Spinal cord (tissue), 10 donors: Measurements from ENCODE around the gene RPTOR. TPM values are rescaled to one million over a fixed set of nuclear protein-coding genes. Genes with fewer than 3 reads are reported as not detected.

Experiments
- DNase-seq, 6 donors: peaks; one replicate each; pipeline versions ENCODE4 v3.0.0 to v3.0.0-alpha.2; 2013 to 2015; ENCODE audit warnings: low spot score in 6 of 6, low read depth in 4 of 6
- H3K27ac ChIP-seq: one replicate; pipeline ENCODE4 v1.5.1; 2013; ENCODE audit warnings: low read depth, low read length, control low read depth
- H3K27me3 ChIP-seq: one replicate; pipeline ENCODE4 v1.6.1; 2013; ENCODE audit warnings: low read length; ENCODE audit not compliant: control insufficient read depth, insufficient read depth
- H3K36me3 ChIP-seq: one replicate; pipeline ENCODE4 v1.6.1; 2013; ENCODE audit warnings: low read length; ENCODE audit not compliant: control insufficient read depth, insufficient read depth
- H3K4me1 ChIP-seq: one replicate; pipeline ENCODE4 v1.6.1; 2013; ENCODE audit warnings: low read length; ENCODE audit not compliant: control insufficient read depth, insufficient read depth
- H3K4me3 ChIP-seq: one replicate; pipeline ENCODE4 v1.5.1; 2013; ENCODE audit warnings: low read depth, low read length, control low read depth
- H3K9me3 ChIP-seq: one replicate; pipeline ENCODE4 v1.6.1; 2013; ENCODE audit warnings: low read length; ENCODE audit not compliant: control insufficient read depth, insufficient read depth
- WGBS: methylation state at CpG from one replicate; pipeline ENCODE4 v1.1.5; 2013; ENCODE audit warnings: missing lambda C conversion rate; ENCODE audit not compliant: insufficient coverage; 5-methylcytosine and 5-hydroxymethylcytosine counted together
- polyA plus RNA-seq, 2 donors: library from polyadenylated mRNA; unstranded; fragments of 120-200 nt; gene quantifications; one replicate each; pipeline ENCODE4 v1.2.1, GENCODE V29; 2013; ENCODE audit not compliant: insufficient read length in 2 of 2
- total RNA-seq, 2 donors: library from RNA; depleted of rRNA in 1 of 2; stranded (reverse); fragments of 120-200 nt in 1 of 2; fragments of >200 nt in 1 of 2; gene quantifications; one replicate each; pipeline versions ENCODE4 v1.2.3 to v1.2.4, GENCODE V29; 2013 to 2014
- donor health status: healthy.

The RPTOR gene
- total and polyA plus RNA-seq, 4 donors, result 17.1 to 27.2 (median 21.6) TPM

GRCh38 chr17:80937462-80938381 lies 393.1 kb downstream of the RPTOR start:
- Histone ChIP-seq H3K4me1 (peaks cover 59% of the 10 kb centered on the region), H3K27me3 (no peaks in the 10 kb centered on the region), H3K9me3 (no peaks in the 10 kb centered on the region), H3K27ac (peak overlapping the region; percentile 45), H3K4me3 (no peak overlapping the region), H3K36me3 (peaks cover 28% of the 10 kb centered on the region)
- DNase-seq, result peak in 2 of 6 donors; percentile 53 to 83
- WGBS, result 44% methylated on average over 26 of the region's 28 CpGs

- H3K9me3 ChIP-seq, result no peaks in the 10 kb centered on the region
- WGBS, result 55% methylated on average over 5 of the region's 12 CpGs
- H3K27ac ChIP-seq, result peak overlapping the region; percentile 45
- H3K27me3 ChIP-seq, result no peaks in the 10 kb centered on the region
- H3K4me1 ChIP-seq, result peaks cover 68% of the 10 kb centered on the region
- H3K4me3 ChIP-seq, result no peak overlapping the region
- peak in 2 of 6 donors; percentile 47 to 90 for DNase-seq
- peaks cover 32% of the 10 kb centered on the region for H3K36me3 ChIP-seq
These were observed 393.9 kb downstream of the RPTOR start for GRCh38 chr17:80938556-80938955.

- WGBS, result 83% methylated on average over 21 of the region's 27 CpGs
- Histone ChIP-seq H3K36me3 (peaks cover 37% of the 10 kb centered on the region), H3K27me3 (no peaks in the 10 kb centered on the region), H3K27ac (no peak overlapping the region), H3K9me3 (no peaks in the 10 kb centered on the region), H3K4me3 (no peak overlapping the region), H3K4me1 (peaks cover 72% of the 10 kb centered on the region)
- no peak for DNase-seq
These were observed 394.8 kb downstream of the RPTOR start for GRCh38 chr17:80939151-80940145.

GRCh38 chr17:80940171-80941123 lies 395.8 kb downstream of the RPTOR start:
- H3K4me3 ChIP-seq, result no peak overlapping the region
- H3K9me3 ChIP-seq, result no peaks in the 10 kb centered on the region
- H3K27ac ChIP-seq, result no peak overlapping the region
- no peak for DNase-seq
- peaks cover 72% of the 10 kb centered on the region for H3K4me1 ChIP-seq
- peaks cover 38% of the 10 kb centered on the region for H3K36me3 ChIP-seq
- WGBS, result 92% methylated on average over 20 of the region's 38 CpGs
- H3K27me3 ChIP-seq, result no peaks in the 10 kb centered on the region

GRCh38 chr17:80941171-80941570 lies 396.5 kb downstream of the RPTOR start:
- WGBS, result 93% methylated on average over 9 of the region's 12 CpGs
- no peak for DNase-seq

GRCh38 chr17:80941743-80942422 lies 397.2 kb downstream of the RPTOR start:
- peak in 2 of 6 donors; percentile 78 to 89 for DNase-seq

More at GRCh38 chr17:80941171-80941570, 396.5 kb downstream of the RPTOR start:
- no peaks in the 10 kb centered on the region for H3K27me3 ChIP-seq
- no peak overlapping the region for H3K27ac ChIP-seq
- H3K4me1 ChIP-seq, result peaks cover 72% of the 10 kb centered on the region
- H3K4me3 ChIP-seq, result no peak overlapping the region
- no peaks in the 10 kb centered on the region for H3K9me3 ChIP-seq
- peaks cover 45% of the 10 kb centered on the region for H3K36me3 ChIP-seq

GRCh38 chr17:80942423-80943345 lies 398.0 kb downstream of the RPTOR start:
- H3K4me3 ChIP-seq, result no peak overlapping the region
- peaks cover 59% of the 10 kb centered on the region for H3K36me3 ChIP-seq
- WGBS, result 27% methylated on average over 35 of the region's 38 CpGs
- peak overlapping the region; percentile 74 for H3K27ac ChIP-seq
- no peaks in the 10 kb centered on the region for H3K27me3 ChIP-seq
- peak; percentile 82 to 98 (median 86) for DNase-seq
- H3K4me1 ChIP-seq, result peaks cover 61% of the 10 kb centered on the region
- H3K9me3 ChIP-seq, result no peaks in the 10 kb centered on the region

More at GRCh38 chr17:80941743-80942422, 397.2 kb downstream of the RPTOR start:
- no peaks in the 10 kb centered on the region for H3K9me3 ChIP-seq
- WGBS, result 34% methylated on average over 33 of the region's 33 CpGs
- no peaks in the 10 kb centered on the region for H3K27me3 ChIP-seq
- H3K4me1 ChIP-seq, result peaks cover 69% of the 10 kb centered on the region
- H3K36me3 ChIP-seq, result peaks cover 52% of the 10 kb centered on the region
- H3K4me3 ChIP-seq, result no peak overlapping the region
- H3K27ac ChIP-seq, result peak overlapping the region; percentile 74
